ENCODE results near the gene HSDL1. TPM values are rescaled to one million over a fixed set of nuclear protein-coding genes. Genes with fewer than 3 reads are reported as not detected.
A peak's percentile ranks its signal among the peaks of the same experiment; 100 is the strongest.

HSDL1 gene
- total and polyA plus RNA-seq, 2 of the 8 experiments (the other 6 are each of a cell fraction or from before 2014, with no cell fraction given): 25.0 to 55.7 TPM

DNA sequence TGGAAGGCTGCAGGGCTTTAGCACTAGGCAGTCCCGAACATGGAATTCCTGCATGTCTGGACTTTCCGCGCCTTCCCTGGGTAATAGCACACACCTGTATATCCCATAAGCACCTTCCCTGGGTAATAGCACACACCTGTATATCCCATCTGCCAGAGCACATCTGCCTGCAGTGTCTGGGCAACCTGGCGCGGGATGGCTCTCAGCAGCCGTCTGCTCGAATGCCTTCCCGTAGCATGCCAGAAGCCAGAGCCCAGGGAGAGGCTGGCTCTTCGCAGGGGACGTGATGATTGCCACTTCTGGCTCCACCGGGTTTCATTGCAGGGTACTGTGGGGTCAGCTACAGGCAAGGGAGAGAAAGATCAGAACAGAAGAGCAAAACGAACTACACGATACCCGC, 49.5 kb downstream of the HSDL1 start:
- no peak for FAIRE-seq
- WGBS, 2 experiments (ENCODE audit: extremely low coverage in 1 of 2, insufficient coverage in 1 of 2, insufficient read length in 1 of 2, insufficient replicate concordance in 2 of 2, low coverage in 1 of 2, low lambda C conversion rate in 2 of 2, missing lambda C conversion rate in 1 of 2): 95% methylated on average over 14 of the region's 14 CpGs; no CpG with 5 or more reads in 1 of the 2 experiments
- no peak for TF ChIP-seq E2F6 (IDR thresholded peaks at IDR 0.05)
- no peak for TF ChIP-seq CTCF (IDR thresholded peaks at IDR 0.05; ENCODE audit: control extremely low read depth in 1 of 3, insufficient read depth in 1 of 3, low read depth in 1 of 3, low read length in 3 of 3)
- no peak for TF ChIP-seq TAF7 (optimal IDR thresholded peaks at IDR 0.05; ENCODE audit: borderline replicate concordance, low read depth, low read length)
- no peak for TF ChIP-seq TEAD4 (IDR thresholded peaks at IDR 0.05; ENCODE audit: low read depth, low read length)
- no peak for TF ChIP-seq KDM4A (IDR thresholded peaks at IDR 0.05; ENCODE audit: low read depth, low read length, severe bottlenecking)
- no peak for TF ChIP-seq SUZ12 (IDR thresholded peaks at IDR 0.05; ENCODE audit: low read length)
- no peak for TF ChIP-seq SP2 (IDR thresholded peaks at IDR 0.05; ENCODE audit: low read length)
- TF ChIP-seq HDAC2 (IDR thresholded peaks at IDR 0.05; ENCODE audit: borderline replicate concordance in 1 of 2, low read depth in 2 of 2, low read length in 2 of 2): no peak
- no peak for TF ChIP-seq SAP30 (IDR thresholded peaks at IDR 0.05; ENCODE audit: insufficient read depth, insufficient replicate concordance, low read length)
- TF ChIP-seq SIN3A (conservative IDR thresholded peaks at IDR 0.05 in 1 of 2, IDR thresholded peaks at IDR 0.05 in 1 of 2; ENCODE audit: low read depth in 1 of 2, low read length in 2 of 2): no peak

More for the DNA sequence above, 49.5 kb downstream of the HSDL1 start:
- Histone ChIP-seq H4K8ac (ENCODE audit: extremely low read depth, insufficient read depth, low read length) (peak overlapping the region; percentile 63; the same call in 1 of the 2 replicates), H4K20me1 (replicated peaks in 1 of 2; ENCODE audit: control insufficient read depth in 1 of 2, insufficient read depth in 2 of 2, low read length in 2 of 2) (peaks cover 0 to 6% of the 10 kb centered on the region in 2 experiments), H4K5ac (ENCODE audit: insufficient read length, low read depth, low read length) (no peak overlapping the region), H2BK12ac (ENCODE audit: low read depth, low read length) (no peak overlapping the region), H3K18ac (ENCODE audit: extremely low read depth, low read length) (no peak overlapping the region), H3K27ac (ENCODE audit: low read depth, low read length) (no peak overlapping the region), H2BK20ac (ENCODE audit: low read length) (no peak overlapping the region), H3K4ac (replicated peaks; ENCODE audit: insufficient read length, low read depth, low read length) (no peak overlapping the region), H3K23me2 (ENCODE audit: low read depth, low read length) (no peaks in the 10 kb centered on the region; the same call in 1 of the 2 replicates), H3K4me2 (ENCODE audit: insufficient read depth in 1 of 2, low read depth in 2 of 2, low read length in 2 of 2) (no peak overlapping the region), H3K4me3 (ENCODE audit: extremely low read depth in 1 of 4, insufficient read depth in 2 of 4, low read depth in 3 of 4, low read length in 4 of 4) (no peak overlapping the region), H3K36me3 (ENCODE audit: control insufficient read depth in 2 of 4, insufficient read depth in 4 of 4, low read length in 3 of 4) (peaks cover 12 to 62% (median 38%) of the 10 kb centered on the region in 4 experiments), H3K4me1 (replicated peaks in 1 of 4; ENCODE audit: control insufficient read depth in 3 of 4, insufficient read depth in 4 of 4, low read length in 3 of 4) (no peaks in the 10 kb centered on the region), H2BK120ac (replicated peaks; ENCODE audit: low read depth, low read length) (no peak overlapping the region), H3K56ac (replicated peaks; ENCODE audit: insufficient read length, low read depth, low read length) (no peak overlapping the region), H3K23ac (ENCODE audit: insufficient read length) (no peak overlapping the region), H3K79me2 (ENCODE audit: control insufficient read depth in 1 of 2, insufficient read depth in 2 of 2, low read length in 2 of 2) (no peaks in the 10 kb centered on the region), H3K9me3 (ENCODE audit: insufficient read depth in 2 of 2, low read depth in 1 of 2, low read length in 1 of 2) (no peaks in the 10 kb centered on the region), H2AK5ac (ENCODE audit: low read depth, low read length) (no peak overlapping the region), H3K79me1 (ENCODE audit: low read depth, low read length) (no peaks in the 10 kb centered on the region), H2AFZ (ENCODE audit: low read length) (no peak overlapping the region), H4K91ac (replicated peaks; ENCODE audit: insufficient read length, low read length) (no peak overlapping the region), H3K27me3 (replicated peaks in 1 of 4; ENCODE audit: control insufficient read depth in 3 of 4, extremely low read depth in 1 of 4, insufficient read depth in 3 of 4, low read length in 3 of 4) (no peaks in the 10 kb centered on the region), H2BK5ac (ENCODE audit: low read depth, low read length) (no peak overlapping the region), H3K9ac (replicated peaks in 1 of 4; ENCODE audit: extremely low read depth in 1 of 4, low read depth in 3 of 4, low read length in 3 of 4) (no peak overlapping the region), H3K14ac (ENCODE audit: insufficient read length) (no peak overlapping the region), H2BK15ac (ENCODE audit: low read length) (no peak overlapping the region)
- ChIA-PET CTCF (ENCODE audit: partially characterized antibody) (interaction anchor here (0.9 to 2.9 kb wide), 4 partner anchors 11 to 79 kb away, joined by 3 to 9 read pairs (median 4); partner anchors contain the start of gene MBTPS1), POLR2A (ENCODE audit: partially characterized antibody) (no interaction called here)
- no peak for DNase-seq (ENCODE audit: low read depth in 1 of 2, low spot score in 2 of 2)
